Activated CD8-positive, alpha-beta T cell treated with anti-CD3 and anti-CD28 coated beads for 36 hours (primary cell): ENCODE results near the gene ATP2A2. TPM values are rescaled to one million over a fixed set of nuclear protein-coding genes. Genes with fewer than 3 reads are reported as not detected.

Experiments
- ATAC-seq: fragments of 200-7000 bp; cut with Tn5 transposase; one replicate; pipeline ENCODE4 v1.10.0; 2021; ENCODE audit warnings: mild to moderate bottlenecking, moderate library complexity
- CTCF ChIA-PET: fragments of 350-600 bp; sonication (Branson Sonifier 250); formaldehyde crosslinking; loops from one replicate; lab custom pipeline; 2021; ENCODE audit warnings: antibody characterized with exemption; lab: Charles Lee
- POLR2A ChIA-PET: fragments of 350-600 bp; sonication (Branson Sonifier 250); formaldehyde crosslinking; loops from one replicate; lab custom pipeline; 2021; ENCODE audit warnings: antibody characterized with exemption; lab: Charles Lee
- DNase-seq: peaks from one replicate; pipeline ENCODE4 v3.0.0-alpha.2; 2020
- H3K27ac Mint-ChIP-seq: one replicate; pipeline ENCODE4 v1.8.0; 2021; ENCODE audit warnings: mild to moderate bottlenecking, mixed read lengths
- H3K27me3 Mint-ChIP-seq: one replicate; pipeline ENCODE4 v1.8.0; 2021; ENCODE audit warnings: mixed read lengths
- H3K36me3 Mint-ChIP-seq: one replicate; pipeline ENCODE4 v1.8.0; 2021; ENCODE audit warnings: low read depth, mixed read lengths
- H3K4me1 Mint-ChIP-seq: one replicate; pipeline ENCODE4 v1.8.0; 2021; ENCODE audit warnings: low read depth, mixed read lengths
- H3K4me3 Mint-ChIP-seq: one replicate; pipeline ENCODE4 v1.8.0; 2021; ENCODE audit warnings: mild to moderate bottlenecking, moderate library complexity, mixed read lengths
- H3K9me3 Mint-ChIP-seq: one replicate; pipeline ENCODE4 v1.8.0; 2021; ENCODE audit warnings: mixed read lengths
- CTCF ChIP-seq: fragments of 200-600 bp; IDR thresholded peaks from one replicate; pipeline ENCODE4 v1.8.0; 2022; ENCODE audit warnings: antibody characterized with exemption, mild to moderate bottlenecking
- intact Hi-C: fragments of 100-400 bp; cut with micrococcal nuclease; formaldehyde crosslinking; loops from one replicate; pipeline ENCODE4 v1.10.0; 2022
- total RNA-seq, 2 experiments: library from RNA; stranded (reverse); gene quantifications; one replicate each; pipeline ENCODE4 v1.2.3, GENCODE V29; 2021

ATP2A2 gene
- total RNA-seq, 2 experiments from 2014 or later = 107 to 111 TPM

GRCh38 chr12:110258466-110258865, 22.6 kb upstream of the ATP2A2 start:
- Mint-ChIP-seq H3K27ac (no peak overlapping the region), H3K4me3 (no peak overlapping the region), H3K36me3 (no peaks in the 10 kb centered on the region), H3K27me3 (no peaks in the 10 kb centered on the region), H3K4me1 (no peaks in the 10 kb centered on the region), H3K9me3 (no peaks in the 10 kb centered on the region)
- ATAC-seq = no peak
- DNase-seq = no peak
- intact Hi-C loops = no loop called here
- ChIA-PET CTCF (interaction anchor here (0.8 kb wide), 1 partner anchor 14 kb away, joined by 3 read pairs; no protein-coding TSS in a partner anchor), POLR2A (interaction anchor here (0.9 kb wide), 1 partner anchor 21 kb away, joined by 3 read pairs; no protein-coding TSS in a partner anchor)
- TF ChIP-seq CTCF = no peak

- no peak for TF ChIP-seq CTCF
- no peak overlapping the region for H3K4me3 Mint-ChIP-seq
- H3K36me3 Mint-ChIP-seq = no peaks in the 10 kb centered on the region
- ChIA-PET CTCF (no interaction called here), POLR2A (interaction anchor here (0.6 kb wide), 1 partner anchor 1754 kb away, joined by 4 read pairs; no protein-coding TSS in a partner anchor)
- no peaks in the 10 kb centered on the region for H3K4me1 Mint-ChIP-seq
- H3K27me3 Mint-ChIP-seq = no peaks in the 10 kb centered on the region
- DNase-seq = no peak
- H3K27ac Mint-ChIP-seq = no peak overlapping the region
- no peaks in the 10 kb centered on the region for H3K9me3 Mint-ChIP-seq
- intact Hi-C loops = no loop called here
- ATAC-seq = no peak
Measured at GRCh38 chr12:110262442-110263388, 18.3 kb upstream of the ATP2A2 start.

- no peaks in the 10 kb centered on the region for H3K36me3 Mint-ChIP-seq
- no peaks in the 10 kb centered on the region for H3K9me3 Mint-ChIP-seq
- ATAC-seq = no peak
- ChIA-PET POLR2A (interaction anchor here (1.5 kb wide), 1 partner anchor 14 kb away, joined by 4 read pairs; the partner anchor contains the start of gene ATP2A2), CTCF (no interaction called here)
- no peak overlapping the region for H3K4me3 Mint-ChIP-seq
- H3K27ac Mint-ChIP-seq = no peak overlapping the region
- no peak for TF ChIP-seq CTCF
- intact Hi-C loops = no loop called here
- H3K4me1 Mint-ChIP-seq = no peaks in the 10 kb centered on the region
- no peak for DNase-seq
- peaks cover 3% of the 10 kb centered on the region for H3K27me3 Mint-ChIP-seq
Measured at GRCh38 chr12:110266381-110266960, 14.6 kb upstream of the ATP2A2 start.

GRCh38 chr12:110266980-110267620, 13.9 kb upstream of the ATP2A2 start:
- TF ChIP-seq CTCF = no peak
- Mint-ChIP-seq H3K27me3 (peaks cover 3% of the 10 kb centered on the region), H3K36me3 (no peaks in the 10 kb centered on the region), H3K27ac (no peak overlapping the region), H3K4me3 (no peak overlapping the region), H3K9me3 (no peaks in the 10 kb centered on the region), H3K4me1 (no peaks in the 10 kb centered on the region)
- ChIA-PET POLR2A (interaction anchor here (1.5 kb wide), 1 partner anchor 14 kb away, joined by 4 read pairs; the partner anchor contains the start of gene ATP2A2), CTCF (no interaction called here)
- no peak for DNase-seq
- no peak for ATAC-seq
- intact Hi-C loops = no loop called here
